ENCODE measurements around the gene HS2ST1.
"Not testable (repeated sequence)": the region's sequence is repeated elsewhere in the genome, so short reads cannot be mapped to it uniquely, and the experiment has no call there.

Gene HS2ST1

DNA sequence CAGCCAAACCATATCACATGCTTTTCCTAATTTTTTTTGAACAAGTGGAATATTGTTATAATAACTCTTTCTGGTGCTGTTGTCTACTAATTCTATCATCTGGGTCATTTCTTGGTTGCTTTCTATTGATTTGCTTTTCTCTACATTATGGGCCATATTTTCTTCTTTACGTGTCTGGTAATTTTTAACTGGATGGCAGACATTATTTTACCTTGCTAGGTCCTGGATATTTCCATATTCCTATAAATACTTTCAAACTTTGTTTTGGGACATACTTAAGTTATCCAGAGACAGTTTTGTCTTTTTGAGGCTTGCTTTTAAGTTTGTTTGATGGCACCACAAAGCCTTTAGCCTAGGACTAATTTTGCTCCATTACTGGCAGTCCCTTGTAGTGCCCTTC lies 11.3 kb downstream of the HS2ST1 start:
- no peak for DNase-seq (ENCODE audit: low read depth)

DNA sequence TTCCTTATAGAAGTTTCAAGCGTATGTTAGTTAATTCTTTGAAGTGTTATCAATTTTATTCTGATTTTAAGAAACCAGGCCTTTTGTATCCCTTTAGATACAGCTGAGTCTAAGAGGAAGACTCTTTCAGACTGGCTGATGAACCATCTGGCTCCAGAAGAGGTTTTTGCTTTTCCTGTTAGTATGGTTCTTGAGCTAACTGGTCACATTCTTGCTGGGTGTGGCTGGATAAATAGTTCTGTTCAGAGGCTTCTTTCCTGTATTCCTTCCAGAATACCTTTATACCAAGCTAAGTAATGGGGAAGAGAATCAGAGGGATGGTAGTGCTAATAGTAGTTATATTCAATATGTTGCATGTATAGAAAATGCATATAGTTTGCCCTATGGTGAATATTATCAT lies 12.4 kb downstream of the HS2ST1 start:
- no peak for DNase-seq (ENCODE audit: low read depth)

DNA sequence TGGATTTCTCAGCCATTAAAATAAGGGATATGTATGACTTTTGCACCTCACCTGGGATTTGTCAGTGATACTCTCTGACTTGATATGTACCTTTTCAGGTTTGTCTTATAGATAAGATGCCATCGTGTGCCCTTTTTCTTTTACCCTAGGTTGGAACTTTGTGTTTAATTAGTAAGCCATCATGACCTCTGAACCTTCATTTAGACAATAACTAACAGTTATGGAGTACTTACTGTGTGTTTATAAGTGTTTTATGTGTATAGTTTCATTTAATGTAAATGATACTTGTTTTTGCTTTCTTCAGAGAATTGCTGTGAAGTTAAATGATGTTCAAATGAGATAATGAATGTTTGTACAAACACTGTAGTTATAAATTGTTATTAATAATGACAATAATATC lies 14.4 kb downstream of the HS2ST1 start:
- DNase-seq (ENCODE audit: low read depth): no peak

DNA sequence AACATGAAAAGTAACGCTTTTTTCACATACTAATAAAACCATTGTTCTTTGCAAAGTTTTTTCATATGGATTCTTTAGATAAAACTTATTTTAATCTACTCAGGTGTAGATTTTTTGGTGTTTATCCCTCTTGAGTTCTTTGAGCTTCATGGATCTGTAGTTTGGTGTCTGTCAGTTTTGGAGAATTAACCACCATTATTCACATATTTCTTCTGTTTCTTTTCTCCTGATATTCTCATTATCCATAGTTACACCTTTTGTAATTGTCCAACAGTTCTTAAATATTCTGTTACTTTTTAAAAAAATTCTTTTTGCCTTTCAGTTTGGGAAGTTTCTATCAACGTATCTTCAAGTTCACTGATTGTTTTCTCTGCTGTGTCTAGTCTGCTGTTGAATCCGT lies 18.6 kb downstream of the HS2ST1 start:
- no peak for DNase-seq (ENCODE audit: low read depth)

DNA sequence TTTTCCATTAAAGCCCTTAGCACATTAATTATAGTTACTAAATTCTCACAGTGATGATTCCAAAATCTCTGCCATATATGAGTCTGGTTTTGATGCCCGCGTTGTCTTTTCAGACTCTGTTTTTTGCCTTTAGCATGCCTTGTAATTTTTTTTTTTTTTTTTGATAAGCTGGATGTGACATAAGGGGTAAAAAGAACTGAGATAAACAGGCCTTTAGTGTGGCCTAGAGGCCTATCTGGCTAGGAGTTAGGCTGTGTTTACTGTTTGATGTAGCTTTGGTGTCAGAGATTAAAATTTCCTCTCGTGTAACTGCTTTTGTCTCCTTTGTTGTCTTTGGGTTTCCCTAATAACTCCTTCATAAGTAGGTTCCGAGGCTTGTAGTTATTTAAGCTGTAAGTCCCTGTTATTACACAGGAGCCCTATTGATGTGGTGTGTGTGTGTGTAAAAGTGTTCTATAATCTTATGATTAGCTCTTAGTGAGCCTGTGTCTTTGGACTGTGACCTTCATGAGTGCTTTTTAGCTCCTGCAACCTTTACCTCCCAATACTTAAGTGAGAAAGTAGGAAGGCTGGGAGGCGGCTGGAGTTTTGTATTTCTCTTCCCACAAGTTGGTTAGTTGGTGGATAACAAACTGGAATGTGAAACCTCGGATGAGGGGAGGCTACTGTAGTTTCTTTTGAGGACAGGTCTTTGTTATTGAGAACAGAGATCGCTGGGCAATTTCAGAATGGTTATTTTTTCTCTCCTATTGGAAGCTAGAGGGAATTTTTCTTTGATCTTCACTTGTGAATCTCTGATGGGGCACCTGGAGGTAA lies 19.3 kb downstream of the HS2ST1 start:
- no peak for DNase-seq (ENCODE audit: low read depth)

DNA sequence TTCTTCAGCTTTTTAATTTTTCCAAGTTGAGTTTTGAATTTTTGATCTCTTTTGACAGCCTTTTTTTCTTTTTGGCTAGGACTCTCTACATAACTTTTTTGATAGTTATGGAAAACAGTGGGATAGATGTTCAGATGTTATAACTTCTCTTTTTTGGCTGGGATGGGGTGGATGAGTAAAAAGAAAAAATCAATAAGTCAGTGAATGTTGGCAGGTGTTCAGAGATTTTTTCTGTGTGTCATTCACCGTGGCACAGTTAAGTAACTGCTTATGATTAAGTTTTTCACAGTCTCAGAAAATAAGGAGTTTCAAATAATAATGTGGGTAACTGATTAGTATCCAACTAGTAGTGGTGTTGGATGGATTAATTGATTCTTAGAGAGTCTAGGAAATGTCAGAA lies 24.0 kb downstream of the HS2ST1 start:
- no peak for DNase-seq (ENCODE audit: low read depth)

DNA sequence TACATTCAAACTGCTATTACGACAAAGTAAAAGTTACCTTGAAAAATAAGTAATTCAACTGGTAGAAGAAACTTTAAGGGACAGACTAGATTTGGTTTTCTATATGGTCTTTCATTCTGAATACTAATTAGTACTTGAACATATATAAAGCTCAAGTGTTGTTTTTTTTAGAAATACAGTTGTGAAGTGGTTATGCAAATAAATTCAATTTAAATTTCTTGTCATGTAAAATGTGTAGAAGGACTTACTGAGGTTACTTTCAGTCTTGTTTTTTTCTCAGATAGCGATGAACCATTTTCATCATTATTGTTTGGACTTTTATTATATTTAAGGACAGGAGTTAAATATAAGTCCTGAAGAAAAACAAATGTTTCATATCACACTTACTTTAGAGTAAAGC lies 24.4 kb downstream of the HS2ST1 start:
- no peak for DNase-seq (ENCODE audit: low read depth)

DNA sequence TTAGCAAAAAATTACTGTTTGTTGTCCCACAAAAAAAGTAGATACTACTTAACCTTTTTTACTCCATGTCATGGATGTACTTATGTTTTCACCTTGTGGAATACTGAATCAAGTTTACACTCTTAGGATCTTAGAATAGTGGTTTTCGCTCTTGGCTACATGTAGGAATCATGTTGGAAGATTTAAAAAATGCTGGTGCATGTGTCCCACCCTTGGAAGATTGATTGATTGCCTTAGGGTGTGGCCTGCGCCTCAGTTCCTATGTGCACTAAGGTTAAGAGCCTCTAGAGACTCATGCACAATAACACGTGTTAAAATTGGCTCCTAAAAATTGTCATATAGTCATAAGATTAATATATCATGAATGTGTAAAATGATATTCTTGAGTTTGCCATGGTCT lies 25.0 kb downstream of the HS2ST1 start:
- DNase-seq (ENCODE audit: low read depth): no peak

DNA sequence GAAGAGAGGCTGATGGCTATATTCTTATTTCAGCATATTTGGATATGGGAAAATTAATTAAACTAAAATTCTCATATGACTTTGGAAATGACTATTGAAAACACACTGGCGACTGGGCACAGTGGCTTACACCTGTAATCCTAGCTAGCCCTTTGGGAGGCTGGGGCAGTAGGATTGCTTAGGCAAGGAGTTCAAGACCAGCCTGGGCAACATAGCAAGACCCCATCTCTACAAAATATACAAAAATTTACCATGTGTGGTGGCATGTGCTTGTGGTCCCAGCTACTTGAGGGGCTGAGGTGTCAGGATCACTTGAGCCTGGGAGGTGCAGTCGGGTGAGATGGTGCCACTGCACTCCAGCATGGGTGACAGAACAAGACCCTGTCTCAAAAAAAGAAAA lies 26.2 kb downstream of the HS2ST1 start:
- no peak for DNase-seq (ENCODE audit: low read depth)

DNA sequence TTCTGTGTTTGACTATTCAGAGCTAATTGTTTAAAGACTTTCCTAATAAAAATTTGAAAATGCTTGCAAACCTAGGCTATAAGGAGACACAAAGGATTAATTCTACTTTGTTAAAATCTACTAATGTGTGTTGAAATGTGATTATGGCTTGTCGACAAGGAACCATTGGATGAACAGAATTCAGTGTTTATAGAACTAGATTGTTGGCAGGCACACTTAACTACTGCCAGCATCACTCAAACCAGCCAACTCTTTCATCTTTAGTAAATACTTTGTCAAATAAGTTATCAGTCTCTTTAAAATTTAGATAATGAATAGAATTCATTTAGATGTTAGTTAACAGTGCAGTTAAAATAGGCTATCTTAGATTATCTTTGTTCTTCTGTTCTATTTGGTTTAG lies 27.6 kb downstream of the HS2ST1 start:
- no peak for DNase-seq (ENCODE audit: low read depth)

DNA sequence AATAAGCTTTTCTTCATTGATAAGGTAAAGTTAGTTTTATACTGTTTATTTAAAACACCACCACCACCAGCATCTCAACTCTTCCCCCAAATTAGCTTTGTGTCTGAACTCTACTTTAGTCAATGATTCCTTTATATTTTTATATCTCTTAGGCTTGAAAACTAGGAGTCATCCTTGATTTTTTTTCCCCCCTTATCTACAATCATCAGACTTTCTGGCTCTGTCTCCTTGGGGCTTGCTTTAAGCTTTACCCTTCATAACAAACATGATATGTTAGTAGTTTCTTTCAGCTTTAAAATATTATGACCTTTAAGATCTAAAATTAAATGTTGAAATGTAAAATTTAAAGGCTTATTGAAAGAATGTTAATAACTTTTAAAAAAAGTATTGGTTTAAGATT lies 28.3 kb downstream of the HS2ST1 start:
- DNase-seq (ENCODE audit: low read depth): no peak

DNA sequence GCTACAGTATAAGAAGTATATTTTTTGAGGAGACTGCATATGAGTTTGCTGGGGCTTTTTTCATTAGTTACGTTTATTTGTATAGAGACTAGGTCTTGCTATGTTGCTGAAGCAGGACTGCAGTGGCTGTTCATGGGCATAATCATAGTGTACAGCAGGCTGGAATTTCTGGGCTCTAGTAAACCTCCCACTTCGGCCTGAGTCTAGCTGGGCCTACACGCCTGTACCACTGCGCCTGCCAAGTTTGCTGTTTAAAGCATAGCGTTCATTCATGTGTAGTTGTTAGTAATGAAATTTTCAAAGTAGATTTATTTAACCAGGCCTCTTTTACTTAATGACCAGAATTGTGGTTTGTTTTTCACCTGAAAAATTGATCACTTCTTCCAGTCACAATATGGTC lies 33.8 kb downstream of the HS2ST1 start:
- DNase-seq (ENCODE audit: low read depth): no peak

DNA sequence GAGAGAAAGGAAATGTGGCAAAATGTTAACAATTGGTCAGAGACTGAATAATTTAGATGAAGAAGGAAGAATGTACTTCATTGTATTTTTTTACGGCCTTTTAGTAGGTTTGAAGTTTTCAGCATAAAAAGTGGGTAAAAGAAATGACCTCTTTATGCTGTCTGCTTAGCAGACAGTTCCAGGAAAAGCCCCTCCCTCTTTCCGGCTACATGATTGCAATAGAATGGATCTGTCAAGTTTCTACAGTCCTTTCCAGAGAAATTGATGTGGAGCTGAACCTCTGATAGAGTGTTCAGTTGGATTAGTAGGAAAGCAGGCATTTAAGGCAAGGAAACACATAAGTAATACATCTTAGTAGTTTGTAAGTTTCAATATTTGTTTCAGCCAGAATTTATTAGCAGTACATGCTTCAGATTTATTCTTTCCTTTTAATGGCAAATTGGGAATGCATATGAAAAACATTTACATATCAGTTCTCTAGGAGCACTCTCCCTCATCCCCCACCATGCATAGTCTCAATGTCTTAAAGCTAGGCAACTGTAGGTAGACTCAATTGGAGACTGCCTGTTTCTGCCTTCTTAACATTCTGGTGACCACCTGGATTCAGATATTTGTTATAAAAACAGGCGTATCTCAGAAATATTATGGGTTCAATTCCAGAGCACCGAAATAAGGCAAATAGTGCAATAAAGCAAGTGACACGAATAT lies 36.4 kb downstream of the HS2ST1 start:
- DNase-seq (ENCODE audit: low read depth): no peak

DNA sequence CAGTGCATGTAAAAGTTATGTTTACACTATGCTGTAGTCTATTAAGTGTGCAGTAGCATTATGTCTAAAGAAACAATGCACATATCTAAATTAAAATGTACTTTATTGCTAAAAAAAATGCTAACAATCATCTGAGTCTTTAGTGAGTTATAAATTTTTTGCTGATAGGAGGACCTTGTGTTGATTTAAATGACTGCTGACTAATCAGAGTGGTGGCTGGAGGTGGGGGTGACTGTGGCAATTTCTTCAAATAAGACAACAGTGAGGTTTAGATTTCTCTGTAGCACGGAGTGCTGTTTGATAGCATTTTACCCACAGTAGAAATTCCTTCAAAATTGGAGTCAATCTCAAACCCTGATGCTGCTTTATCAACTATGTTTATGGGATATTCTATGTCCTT lies 37.0 kb downstream of the HS2ST1 start:
- DNase-seq (ENCODE audit: low read depth): no peak

DNA sequence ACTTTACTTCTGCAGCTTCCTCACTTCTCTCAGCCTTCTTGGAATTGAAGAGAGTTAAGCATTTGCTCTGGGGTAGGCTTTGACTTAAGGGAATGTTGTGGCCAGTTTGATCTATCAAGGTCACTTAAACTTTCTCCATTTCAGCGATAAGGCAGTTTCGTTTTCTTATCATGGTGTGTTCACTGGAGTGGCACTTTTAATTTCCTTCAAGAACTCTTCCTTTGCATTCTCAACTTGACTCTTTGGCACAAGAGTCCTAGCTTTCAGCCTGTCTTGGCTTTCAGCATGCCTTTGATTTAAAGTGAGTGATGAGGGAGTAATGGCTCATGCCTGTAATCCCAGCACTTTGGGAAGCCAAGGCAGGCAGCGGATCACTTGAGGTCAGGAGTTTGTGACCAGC lies 38.7 kb downstream of the HS2ST1 start:
- DNase-seq (ENCODE audit: low read depth): no peak

DNA sequence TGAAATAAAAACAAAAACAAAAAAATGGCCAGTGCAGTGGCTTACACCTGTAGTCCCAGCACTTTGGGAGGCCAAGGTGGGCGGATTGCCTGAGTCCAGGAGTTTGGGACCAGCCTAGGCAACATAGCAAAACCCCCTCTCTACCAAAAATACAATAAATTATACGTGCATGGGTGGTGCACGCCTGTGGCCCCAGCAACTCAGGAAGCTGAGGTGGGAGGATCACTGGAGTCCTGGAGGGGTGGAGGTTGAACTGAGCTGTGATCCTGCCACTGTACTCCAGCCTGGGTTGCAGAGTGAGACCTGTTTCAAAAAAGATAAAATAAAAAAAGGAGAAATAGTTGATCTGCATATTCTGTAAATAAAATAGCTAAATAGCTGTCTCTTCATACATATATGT lies 41.2 kb downstream of the HS2ST1 start:
- DNase-seq (ENCODE audit: low read depth): no peak

DNA sequence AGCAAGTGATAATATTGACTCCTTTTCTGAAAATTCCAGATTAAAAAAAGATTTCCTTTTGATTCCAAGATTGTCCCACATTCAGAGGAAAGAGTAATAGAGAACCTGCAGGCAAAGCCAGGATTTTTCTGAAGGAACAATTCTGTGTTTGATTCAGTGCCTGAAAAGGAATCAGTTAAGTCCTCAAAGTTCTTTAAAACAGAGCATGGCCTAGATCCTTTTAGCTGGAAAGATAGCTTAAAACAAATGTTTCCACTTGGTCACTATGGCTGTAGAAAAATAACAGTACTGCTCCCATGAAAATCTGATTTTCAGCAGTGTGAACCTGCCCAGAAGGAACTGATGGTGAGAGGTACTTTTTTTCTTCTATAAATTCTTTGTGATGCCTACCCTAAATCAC lies 41.8 kb downstream of the HS2ST1 start:
- no peak for DNase-seq (ENCODE audit: low read depth)

DNA sequence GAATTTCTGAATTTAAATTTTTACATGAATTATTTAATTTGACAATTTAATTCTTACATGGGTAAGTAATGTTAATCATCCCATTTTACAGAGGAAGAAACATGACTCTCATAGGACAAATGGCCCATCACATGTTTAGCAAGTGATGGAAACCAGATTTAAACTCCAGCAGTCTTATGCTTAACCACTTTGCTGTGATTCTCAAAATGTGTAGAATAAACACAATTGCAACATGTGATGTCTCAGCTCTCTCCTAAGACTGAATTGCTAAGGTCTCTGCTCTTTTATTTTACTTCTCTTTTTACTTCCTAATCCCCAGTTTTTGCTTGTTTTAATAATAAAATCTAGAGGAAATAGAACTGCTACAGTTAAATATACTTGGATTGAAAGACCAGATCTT lies 42.8 kb downstream of the HS2ST1 start:
- no peak for DNase-seq (ENCODE audit: low read depth)

DNA sequence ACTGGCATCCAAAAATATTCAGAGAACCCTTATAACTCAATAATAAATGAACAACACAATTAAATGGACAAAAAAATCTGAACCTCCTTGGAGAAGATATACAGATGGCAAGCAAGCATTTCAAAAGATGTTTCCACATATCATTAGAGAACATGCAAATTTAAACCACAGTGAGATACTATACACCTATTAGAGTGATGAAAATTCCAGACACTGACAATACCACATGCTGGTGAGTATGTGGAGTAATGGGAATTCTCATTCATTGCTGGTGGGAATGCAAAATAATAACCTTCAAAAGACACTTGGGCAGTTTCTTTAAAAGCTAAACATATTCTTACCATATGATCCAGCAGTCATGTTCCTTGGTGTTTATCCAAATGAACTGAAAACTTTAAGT lies 46.1 kb downstream of the HS2ST1 start:
- no peak for DNase-seq (ENCODE audit: low read depth)

DNA sequence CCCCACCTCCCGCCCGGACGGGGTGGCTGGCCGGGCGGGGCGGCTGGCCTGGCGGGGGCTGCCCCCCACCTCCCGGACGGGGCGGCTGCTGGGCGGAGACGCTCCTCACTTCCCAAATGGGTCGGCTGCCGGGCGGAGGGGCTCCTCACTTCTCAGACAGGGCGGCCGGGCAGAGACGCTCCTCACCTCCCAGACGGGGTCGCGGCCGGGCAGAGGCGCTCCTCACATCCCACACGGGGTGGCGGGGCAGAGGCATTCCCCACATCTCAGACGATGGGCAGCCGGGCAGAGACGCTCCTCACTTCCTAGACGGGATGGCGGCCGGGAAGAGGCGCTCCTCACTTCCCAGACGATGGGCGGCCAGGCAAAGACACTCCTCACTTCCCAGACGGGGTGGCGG lies 49.4 kb downstream of the HS2ST1 start:
- not testable (repeated sequence) for DNase-seq (ENCODE audit: low read depth)

DNA sequence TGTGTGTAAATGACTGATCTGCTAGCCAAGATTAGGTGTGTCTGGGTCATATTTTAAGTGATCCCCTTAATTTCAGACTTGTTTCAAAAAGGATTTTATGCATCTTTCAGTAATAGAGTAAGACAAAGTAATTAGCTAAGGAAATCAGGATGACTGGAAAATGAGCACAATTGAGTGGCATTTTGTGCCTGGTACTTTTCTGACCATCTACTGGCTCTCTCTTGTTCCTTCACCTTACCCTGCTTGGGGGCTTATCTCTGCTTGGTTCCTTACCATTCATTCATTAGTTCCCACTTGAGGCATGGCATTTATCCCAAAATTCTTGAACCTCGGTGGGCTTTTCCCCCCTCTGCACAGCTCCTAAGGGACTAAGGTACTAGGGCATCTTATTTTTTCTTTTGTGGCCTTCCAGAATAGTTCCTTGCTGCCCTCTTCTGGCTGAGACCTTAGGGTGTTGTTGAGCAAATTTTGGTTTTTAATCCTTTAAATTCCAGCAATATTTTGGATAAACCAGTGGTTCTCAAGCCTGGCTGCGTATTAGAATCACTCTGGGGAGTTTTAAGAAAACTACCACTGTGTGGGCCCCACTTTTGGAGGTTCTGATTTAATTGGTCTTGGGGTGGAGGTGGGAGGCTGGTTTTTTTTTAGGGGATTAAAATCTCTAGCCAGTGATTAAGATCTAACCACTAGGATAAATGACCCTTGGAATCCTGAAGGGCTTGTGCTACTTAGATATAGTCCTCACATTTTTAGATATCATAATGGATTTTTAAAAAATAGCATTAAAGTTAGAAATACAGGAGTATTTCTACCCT lies 50.8 kb downstream of the HS2ST1 start:
- DNase-seq (ENCODE audit: low read depth): peak; percentile 55

DNA sequence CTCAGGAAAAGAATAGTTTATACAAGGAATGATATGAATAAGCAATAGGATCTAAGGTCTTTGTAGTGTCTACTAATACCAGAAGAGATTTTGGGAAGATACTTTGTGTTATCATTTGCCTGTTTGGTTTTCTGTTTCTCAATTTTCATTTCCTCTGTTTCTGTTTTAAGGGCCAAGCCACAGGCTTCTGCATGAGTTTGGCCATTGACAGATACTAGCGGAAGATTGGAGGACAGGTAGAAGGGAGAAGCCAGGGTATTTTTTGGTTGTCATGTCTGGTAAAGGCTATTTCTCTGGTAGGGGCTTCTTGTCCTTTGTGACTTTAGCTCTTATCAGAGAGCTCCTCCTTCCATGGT lies 51.4 kb downstream of the HS2ST1 start:
- no peak for DNase-seq (ENCODE audit: low read depth)

DNA sequence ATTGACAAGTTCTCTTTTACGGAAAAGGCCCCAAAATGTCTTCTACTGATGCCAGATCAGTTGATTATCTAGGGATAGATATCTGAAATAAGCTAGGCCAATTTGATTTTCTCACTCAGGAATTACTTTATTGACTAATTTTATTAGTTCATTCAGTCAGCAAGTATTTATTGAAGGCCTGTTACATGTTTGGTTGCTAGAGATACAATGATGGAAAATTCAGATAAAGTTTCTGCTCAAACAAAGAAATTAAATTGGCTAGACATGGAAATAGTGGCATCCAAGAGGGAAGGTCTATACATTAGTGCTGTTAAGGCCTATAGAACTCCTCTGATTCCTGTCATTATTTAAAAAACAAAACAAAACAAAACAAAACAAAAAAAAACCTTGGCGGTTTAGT lies 56.5 kb downstream of the HS2ST1 start:
- no peak for DNase-seq (ENCODE audit: low read depth)

Data from EH (cell line).